HG03025 (cell line): ENCODE results near the gene PDLIM7.

Source experiments
- ATAC-seq: cut with Tn5 transposase; IDR thresholded peaks from one replicate; pipeline ENCODE4 v1.9.1; 2021; ENCODE audit warnings: mild to moderate bottlenecking, moderate library complexity; ENCODE audit not compliant: unreplicated experiment, low FRiP score

Gene PDLIM7

DNA sequence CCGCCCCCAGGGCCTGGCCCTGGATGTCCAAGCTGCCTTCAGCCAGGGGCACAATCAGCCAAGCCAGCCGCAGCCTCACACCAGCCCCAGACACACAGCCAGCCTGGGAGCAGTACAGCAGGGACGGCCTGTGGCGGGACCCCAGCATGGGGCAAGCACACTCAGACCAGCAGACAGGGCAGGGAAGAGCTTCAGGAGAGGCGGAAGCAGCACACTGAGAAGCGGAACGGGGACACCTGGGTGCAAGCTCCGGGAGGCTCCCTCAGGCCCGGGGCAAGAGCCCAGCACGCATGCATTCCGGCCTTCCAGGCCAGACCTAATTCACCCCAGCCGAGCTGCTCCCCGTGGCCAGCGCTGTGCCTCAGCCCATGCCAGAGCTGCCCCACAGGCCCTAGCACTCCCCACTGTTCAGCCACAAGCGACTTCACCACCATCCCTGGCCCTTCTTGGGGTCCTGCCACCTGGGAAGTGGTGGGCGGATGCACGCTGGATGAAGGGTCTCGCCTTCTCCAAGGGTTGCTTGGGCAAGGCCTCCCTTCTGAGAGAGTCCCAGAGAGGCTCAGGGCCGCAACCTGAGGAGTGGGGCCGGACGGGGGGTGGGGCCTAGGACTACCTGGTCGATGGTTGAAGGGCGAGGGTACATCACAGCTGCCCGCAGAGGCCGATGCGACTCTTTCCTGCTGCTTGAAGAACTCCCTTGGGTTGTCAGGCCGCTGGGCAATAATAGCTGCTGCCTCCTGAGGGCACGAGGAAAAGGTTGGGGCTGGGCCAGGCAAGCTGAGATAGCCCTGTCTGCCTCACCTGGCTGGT, 37.4 kb downstream of the PDLIM7 start:
- ATAC-seq, result no peak

DNA sequence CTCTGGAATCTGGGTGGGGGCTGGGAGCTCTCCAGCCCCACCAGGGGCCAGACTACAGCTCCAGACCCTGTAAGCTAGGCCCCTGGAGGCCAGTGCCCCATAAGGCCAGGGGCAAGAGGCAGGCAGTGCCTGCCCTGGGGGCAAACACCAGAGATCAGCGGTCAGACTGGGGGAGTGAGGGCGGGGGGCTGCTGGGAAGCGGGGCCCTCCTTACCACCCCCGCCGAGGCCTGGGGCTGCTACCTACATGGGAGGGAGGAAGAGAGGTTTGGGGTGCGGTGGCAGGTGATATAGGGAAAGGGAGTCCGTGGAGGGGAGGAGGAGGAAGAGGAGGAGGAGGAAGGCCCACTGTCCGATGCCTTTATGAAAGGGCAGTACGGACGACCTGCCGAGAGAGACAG, 38.0 kb downstream of the PDLIM7 start:
- no peak for ATAC-seq

DNA sequence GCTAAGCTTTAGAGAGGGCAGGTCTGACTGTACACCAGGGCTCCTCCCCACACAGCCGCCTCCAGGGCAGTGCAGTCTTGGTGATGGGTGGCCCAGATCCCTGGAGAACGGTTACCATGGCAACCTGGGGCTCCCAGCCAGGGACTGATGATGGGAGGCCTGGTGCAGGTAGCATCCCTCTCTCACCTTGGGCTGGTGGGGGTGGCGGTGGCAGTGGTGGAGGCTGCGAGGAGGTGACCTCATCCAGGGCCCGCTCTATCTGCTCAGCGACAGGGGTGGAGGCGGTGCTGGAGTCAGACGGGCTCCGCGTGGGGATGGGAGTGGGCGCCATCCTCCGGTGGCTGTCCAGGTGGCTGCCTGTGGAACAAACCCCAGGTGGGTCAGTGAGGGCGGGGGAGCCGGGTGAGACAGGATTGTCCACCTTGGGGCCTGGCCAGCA, 38.5 kb downstream of the PDLIM7 start:
- ATAC-seq, result no peak

DNA sequence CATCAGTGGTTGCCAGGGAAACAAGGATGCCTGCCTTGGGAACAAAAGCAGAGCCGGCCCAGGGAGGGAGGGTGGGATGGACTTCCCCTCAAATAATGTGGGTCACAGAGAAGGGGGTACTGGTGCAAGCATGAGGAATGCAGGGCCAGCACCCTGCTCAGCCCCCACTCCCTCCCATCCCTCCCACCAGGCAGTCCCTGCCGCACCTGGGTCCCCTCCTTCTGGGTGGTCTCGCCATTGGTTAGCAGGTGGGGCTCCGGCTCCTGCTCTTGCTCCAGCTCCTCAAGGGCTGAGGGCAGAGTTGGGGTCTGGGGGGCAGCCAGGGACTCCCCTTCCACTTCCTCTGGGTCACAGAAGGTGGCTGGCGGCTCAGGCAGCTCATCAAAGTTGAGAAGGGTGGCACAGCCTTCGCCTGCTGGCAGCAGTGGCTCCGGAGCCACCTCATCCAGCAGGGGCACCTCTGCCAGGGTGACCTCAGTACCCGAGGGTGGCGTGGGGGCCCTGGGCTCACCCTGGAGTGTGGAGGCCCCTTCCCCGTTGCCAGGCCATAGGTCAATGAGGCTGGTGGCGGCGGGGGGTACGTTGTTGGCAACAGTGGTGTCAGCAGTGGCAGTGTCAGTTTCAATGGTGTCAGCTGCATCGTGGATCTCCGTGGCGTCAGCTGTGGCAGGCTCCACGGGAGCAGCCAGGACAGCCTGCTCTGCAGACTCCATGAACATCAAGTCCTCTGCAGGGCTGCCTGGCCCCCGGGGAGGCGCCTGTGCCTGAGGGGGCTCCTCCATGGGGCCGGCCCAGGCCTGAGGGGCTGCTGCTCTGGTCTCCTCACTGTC, 39.3 kb downstream of the PDLIM7 start:
- no peak for ATAC-seq

DNA sequence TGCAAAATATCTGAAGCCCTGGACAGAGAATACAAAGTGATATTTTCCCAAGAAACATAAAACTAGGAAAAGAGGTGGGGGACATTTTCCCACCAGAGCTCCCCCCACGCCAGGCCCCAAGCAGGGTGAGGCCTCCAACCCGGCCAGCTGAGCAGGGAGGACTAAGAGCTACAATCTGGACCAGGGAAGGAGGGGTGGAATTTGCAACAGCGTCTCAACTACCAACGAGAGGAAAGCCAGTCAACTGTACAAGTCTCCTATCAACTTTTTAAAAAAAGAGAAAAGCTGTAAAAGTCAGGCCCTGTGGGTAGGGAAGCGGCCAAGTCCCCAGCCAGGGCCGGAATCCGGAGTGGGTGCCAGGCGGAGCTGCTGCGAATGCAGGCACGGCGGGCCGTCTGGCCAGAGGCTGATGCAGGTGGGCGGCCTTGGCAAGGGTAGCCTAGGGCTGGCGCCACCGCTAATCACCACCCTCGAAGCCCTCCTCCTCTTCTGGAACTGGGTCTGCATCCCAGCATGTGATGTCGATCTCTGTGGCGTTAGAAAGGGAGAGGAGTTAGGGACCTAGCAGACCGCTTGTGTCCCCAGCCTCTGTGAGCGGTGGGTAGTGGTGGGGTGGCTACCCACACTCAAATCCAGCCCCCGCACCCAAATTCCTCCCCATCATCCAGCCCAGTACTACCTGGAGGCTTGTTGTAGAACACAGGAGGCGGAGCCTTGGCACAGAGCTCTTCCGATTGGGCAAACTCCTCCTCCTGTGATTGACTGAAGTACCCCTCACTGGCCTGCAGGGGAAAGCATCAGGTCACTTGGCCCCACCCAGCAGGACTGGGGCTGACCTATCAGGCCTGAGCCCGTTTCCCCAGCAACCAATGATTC, 40.2 kb downstream of the PDLIM7 start:
- peak; percentile 26 for ATAC-seq

DNA sequence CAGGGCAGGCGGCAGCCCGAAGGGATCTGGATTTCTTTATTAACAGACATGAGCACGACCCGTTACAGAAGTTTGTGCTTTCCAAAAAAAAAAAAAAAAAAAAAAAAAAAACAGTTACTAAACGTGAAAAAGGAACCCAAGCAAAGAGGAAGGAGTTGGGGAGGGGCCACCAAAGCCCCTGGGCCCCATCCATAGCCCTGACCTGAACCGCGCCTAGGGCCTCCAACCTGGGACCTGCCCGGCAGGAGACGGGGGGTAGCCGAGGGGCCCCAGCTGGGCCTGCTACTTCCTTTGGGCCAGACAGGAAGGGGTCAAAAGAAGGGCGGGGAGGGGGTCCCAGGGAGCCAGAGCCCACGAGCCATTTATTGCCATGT, 40.8 kb downstream of the PDLIM7 start:
- ATAC-seq, result no peak

DNA sequence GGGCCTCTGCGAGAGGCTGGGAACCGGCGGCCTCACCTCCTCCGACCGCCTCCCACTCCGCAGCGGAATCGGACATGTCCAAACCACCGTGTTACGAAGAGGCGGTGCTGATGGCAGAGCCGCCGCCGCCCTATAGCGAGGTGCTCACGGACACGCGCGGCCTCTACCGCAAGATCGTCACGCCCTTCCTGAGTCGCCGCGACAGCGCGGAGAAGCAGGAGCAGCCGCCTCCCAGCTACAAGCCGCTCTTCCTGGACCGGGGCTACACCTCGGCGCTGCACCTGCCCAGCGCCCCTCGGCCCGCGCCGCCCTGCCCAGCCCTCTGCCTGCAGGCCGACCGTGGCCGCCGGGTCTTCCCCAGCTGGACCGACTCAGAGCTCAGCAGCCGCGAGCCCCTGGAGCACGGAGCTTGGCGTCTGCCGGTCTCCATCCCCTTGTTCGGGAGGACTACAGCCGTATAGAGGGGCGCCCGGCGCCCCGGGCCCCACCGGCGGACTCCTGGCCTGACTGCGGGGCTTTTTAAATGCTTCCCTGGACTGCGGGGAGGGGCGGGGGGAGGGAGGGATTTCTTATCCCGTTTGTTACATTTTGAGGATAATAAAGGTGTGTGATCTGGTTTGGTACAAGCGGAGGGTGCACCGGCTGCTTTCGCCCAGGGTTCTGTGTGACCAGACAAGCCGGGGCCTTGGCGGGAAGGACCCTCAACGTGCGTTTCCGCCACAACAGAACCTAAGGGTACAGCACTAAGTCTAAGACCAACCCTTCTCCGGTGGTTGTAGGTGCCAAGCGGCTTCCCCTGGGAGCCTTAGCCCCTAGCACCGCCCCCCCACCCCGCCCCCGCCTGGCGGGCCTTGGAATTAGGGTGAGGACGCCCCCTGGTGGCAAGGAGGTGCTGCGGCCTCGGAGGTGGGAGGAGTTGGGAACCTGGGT, 41.5 kb downstream of the PDLIM7 start:
- peak; percentile 18 for ATAC-seq

DNA sequence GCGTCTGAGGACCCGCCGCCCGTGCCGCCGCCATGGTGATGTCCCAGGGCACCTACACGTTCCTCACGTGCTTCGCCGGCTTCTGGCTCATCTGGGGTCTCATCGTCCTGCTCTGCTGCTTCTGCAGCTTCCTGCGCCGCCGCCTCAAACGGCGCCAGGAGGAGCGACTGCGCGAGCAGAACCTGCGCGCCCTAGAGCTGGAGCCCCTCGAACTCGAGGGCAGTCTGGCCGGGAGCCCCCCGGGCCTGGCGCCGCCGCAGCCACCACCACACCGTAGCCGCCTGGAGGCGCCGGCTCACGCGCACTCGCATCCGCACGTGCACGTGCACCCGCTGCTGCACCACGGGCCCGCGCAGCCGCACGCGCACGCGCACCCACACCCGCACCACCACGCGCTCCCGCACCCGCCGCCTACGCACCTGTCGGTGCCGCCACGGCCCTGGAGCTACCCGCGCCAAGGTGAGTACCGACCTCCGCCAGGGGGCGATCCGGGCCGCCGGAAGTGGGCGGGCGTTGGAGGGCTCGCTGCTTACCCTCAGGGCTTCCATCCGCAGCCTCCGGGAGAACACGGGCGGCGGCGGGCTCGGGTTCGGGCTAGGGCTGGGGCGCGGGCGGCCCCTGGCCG, 42.3 kb downstream of the PDLIM7 start:
- peak; percentile 50 for ATAC-seq

DNA sequence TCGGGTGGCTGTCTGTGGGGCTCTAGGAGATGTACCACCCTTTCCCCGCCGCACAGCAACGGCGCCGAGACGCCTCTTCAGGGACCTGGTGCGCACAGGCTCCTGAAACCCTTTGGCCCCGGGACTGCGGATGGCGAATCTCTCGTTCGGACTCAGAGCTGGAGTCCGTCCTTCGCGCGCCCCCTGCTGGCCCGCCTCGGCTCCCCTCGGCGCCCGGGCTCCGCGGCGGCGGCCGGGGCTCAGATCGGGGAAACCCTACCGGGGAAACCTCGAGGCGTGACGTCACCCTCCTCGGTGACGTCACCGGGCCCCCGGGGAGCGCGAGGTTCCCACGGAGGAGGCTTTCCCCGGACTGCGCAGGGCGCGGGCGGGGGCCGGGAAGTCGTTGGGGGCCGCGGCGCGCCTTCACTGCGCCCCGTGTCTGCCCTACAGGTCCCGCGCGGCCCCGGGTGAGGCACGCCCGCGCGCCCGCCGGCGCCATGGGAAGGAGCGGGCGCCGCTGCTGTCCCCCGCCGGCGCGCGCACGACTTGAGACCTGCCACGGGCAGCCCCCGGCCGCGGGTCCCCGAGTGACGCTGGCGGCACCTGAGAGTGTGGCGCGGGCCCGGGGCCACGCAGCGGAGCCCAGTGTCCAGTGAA, 42.9 kb downstream of the PDLIM7 start:
- peak; percentile 23 for ATAC-seq

DNA sequence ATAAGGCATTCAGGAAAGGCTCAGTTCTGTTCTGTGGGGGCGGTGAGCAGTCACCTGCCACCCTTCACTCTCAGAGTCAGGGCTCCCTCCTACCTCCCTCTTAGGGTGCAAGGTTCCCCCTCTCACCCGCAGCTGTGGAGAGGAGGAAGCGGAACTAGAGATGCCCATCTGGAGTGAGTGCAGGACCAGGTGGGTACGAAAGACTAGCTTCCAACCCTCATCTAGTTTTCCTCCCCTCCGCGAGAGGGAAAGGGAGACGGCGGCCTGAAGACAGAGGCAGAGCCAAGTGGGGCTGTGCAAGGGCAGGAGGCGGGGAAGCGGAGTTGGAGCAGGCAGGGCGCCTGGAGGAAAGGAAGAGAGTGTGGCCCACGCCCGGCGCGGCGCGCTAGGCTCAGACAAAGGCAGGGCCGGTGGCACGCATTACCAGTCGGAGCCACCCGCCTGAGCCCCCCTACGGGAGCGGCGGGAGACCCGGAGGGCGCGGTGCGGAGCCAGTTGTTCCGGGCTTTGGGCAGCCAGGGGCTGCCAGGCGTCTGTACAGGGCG, 43.5 kb downstream of the PDLIM7 start:
- ATAC-seq, result no peak

DNA sequence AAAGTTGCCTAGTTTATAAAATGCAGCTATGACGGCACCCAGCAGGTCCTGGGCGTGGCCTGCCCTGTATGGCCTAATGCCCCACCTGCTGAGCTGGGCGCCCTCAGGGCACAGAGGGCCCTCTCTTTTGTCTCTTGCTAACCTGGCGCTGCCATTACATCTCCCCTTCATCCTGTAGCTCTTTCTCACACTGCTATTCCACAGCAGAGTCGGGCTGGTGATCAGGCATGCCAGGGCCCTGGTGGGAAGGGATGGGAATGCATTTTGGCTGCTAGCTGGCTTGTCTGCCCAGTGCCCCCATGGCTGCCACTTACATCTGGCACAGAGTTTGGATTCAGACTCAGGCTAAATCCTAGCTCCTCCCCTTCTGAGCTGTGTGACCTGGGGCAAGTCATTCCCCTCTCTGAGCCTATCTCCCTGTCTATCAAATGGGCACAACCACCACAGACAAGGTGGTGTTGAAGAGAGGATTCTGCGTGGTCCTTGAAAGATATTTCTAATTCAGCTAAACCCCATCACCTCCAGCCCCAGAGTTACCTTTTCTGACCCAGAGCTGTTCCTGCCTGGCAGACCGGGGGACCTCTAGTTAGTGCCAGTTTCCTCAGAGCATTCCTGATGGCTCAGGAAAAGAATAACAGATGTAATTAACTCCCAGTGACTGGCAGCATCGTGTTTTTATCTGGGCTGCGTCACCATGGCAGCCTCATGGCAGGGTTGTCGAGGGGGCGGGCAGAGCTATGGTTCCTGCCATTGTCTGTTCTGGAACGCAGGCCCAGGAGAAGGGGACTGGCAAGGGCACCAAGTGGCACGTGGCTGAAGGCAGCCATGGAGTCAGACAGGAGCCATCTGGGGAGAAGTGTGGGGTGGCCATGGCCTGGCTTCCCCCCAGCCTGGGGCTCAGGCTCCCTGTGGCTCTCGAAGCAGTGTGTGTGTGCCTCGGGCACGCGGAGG, 44.4 kb downstream of the PDLIM7 start:
- ATAC-seq, result no peak

DNA sequence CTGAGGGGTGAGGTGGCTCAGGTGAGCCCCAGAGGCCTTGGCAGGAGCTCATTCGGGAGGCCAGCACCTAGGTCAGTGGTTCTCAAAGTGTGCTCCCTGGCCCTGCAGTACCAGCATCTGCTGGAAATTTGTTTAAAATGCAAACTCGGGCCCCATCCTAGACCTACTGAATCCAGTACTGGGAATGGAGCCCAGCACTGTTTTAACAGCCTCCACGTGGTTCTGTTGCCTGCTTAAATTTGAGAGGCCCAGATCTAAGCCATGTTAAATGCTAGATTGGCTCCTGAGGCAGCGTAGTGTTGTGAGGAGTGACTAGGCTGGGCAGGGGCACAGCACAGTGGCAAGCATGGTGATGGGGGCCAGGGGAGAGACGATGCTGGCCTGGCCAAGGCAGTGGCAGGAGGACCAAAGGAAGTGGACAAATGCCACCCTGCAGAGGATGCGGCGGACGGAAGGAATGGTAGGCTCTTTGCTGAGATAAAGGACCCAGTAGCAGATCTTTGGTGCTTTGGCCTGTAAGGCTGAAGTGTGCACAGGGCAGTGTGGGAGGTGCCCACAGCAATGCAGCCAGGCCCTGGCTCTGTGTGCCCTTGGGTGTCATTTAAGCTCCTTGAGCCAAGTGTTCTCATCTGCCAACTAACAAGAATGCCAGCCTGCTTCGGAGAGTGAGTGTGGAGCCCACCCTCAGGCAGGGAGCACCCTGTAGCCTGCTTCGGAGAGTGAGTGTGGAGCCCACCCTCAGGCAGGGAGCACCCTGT, 46.6 kb downstream of the PDLIM7 start:
- no peak for ATAC-seq

DNA sequence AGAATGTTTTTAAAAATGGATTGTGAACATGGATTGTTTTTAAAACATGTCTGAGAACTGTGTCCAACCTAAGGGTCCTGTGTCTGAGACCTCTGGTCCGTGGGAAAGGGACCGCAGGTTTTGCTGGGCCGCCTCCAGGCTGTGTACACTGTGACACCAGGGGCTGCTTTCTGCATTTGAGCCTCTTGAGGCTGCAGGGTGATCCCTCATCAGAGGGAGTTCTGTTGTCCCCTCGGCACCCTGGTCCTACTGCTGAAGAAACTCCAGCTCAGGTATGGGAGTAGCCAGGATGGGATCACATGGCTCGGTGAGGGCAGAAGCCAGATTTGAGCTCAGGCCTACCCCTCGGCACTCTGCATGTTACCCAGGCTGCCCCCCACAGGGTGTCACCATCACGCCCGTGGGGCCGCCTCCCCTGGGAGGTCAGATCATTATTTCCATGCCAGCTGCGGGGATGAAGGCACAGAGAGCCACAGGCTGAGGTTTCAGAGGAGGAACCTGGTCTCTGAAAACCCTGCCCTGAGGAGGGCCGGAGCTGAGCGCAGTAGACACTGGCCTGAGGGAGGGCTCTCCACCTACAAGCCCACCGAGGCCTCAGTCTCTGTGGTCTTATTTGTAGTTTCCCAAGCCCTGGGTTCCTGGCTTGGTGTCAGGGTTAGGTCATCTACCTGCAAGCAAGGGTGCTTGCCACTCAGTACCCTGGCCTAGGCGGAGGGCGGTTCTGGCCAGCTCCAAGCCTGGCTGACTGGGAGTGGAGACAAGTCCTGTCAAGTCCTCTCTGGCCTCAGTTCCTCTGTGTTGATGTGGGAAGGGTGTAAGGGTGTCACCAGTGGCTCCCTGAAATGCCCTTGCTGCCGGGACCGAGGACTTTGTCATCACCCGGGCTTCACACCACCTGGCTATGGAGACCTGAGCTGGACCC, 48.0 kb downstream of the PDLIM7 start:
- ATAC-seq, result no peak

DNA sequence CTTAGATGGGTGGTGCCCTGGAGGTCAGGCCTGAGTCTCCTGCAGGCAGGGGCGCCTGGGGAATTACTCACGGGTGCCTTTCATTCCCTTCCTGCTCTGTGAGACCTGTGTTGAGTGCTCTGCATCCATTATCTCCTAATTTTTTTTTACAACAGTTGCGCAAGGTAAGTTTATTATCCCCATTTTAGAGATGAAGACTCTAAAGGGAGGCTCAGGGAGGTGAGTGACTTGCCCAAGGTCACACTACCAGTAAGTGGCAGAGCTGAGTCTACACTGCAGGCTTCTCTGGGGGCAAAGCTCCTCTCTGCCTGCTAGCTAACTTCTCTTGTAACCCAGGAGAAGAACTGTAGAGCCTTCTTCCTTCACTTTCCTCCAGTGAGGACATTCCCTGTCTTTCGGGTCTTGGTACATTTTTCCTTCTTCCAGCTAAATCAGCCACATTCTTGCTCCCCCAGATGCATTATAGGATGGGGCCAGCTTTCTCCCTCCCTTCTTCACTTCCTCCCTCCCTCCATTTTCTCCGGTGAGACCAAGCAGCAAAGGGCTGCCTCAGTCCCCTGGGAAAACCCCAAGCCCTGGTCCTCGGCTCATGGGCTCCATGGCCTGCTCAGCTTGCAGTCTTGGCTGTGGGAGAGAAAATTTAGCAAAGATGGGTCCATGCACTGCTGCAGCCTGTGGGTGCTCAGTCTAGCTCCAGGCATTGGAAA, 49.0 kb downstream of the PDLIM7 start:
- no peak for ATAC-seq

DNA sequence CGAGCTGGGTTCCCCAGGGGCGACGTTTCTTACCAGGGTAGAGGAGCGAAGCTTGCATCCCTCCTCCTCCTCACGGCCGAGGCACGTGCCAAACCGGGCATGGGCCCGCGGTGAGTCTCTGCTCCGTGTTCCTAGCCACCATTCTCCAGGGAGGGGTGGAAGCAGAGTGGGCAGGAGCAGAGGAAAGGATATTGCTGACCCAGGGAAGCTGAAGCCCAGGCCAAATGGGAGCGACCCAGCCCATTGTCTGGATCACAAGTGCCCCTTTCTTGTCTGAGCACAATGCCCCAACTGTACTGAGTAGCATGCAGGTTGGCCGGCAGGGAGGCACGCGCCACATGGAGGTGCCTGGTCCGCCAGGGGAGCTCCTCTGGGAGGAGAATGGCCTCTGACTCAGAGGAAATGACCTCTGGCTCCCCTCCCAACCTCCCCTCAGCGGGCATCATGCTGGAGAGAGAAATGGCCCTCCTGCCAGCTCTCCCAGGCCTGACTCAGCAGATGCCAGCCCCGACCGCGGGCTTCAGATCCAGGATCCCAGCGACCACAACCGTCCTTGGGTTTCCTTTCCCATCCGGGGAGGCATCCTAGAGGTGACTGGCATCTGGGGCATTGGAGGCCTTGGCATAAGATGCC, 49.7 kb downstream of the PDLIM7 start:
- ATAC-seq, result no peak
